ENCODE data around the gene CALML4.

The CALML4 gene

GRCh38 chr15:68196445-68197169, 8.5 kb downstream of the CALML4 start:
- no peak for DNase-seq (ENCODE audit: low read depth)
- H3K4me3 ChIP-seq (ENCODE audit: low read length) = no peak overlapping the region
- no peak for TF ChIP-seq CTCF (IDR thresholded peaks at IDR 0.05; ENCODE audit: insufficient read depth, low read depth, low read length, missing control alignments)

GRCh38 chr15:68195336-68196112, 9.6 kb downstream of the CALML4 start:
- no peak for DNase-seq (ENCODE audit: low read depth)
- H3K4me3 ChIP-seq (ENCODE audit: low read length) = no peak overlapping the region
- no peak for TF ChIP-seq CTCF (IDR thresholded peaks at IDR 0.05; ENCODE audit: insufficient read depth, low read depth, low read length, missing control alignments)

GRCh38 chr15:68192804-68193486, 12.2 kb downstream of the CALML4 start:
- H3K4me3 ChIP-seq (ENCODE audit: low read length) = no peak overlapping the region
- no peak for TF ChIP-seq CTCF (IDR thresholded peaks at IDR 0.05; ENCODE audit: insufficient read depth, low read depth, low read length, missing control alignments)
- no peak for DNase-seq (ENCODE audit: low read depth)

GRCh38 chr15:68192117-68192516, 13.0 kb downstream of the CALML4 start:
- H3K4me3 ChIP-seq (ENCODE audit: low read length) = no peak overlapping the region
- TF ChIP-seq CTCF (IDR thresholded peaks at IDR 0.05; ENCODE audit: insufficient read depth, low read depth, low read length, missing control alignments) = no peak
- no peak for DNase-seq (ENCODE audit: low read depth)

- TF ChIP-seq CTCF (IDR thresholded peaks at IDR 0.05; ENCODE audit: insufficient read depth, low read depth, low read length, missing control alignments) = no peak
- no peak for DNase-seq (ENCODE audit: low read depth)
- H3K4me3 ChIP-seq (ENCODE audit: low read length) = no peak overlapping the region
Measured at GRCh38 chr15:68191555-68191954, 13.6 kb downstream of the CALML4 start.

GRCh38 chr15:68190048-68190447, 15.1 kb downstream of the CALML4 start:
- DNase-seq (ENCODE audit: low read depth) = no peak
- no peak overlapping the region for H3K4me3 ChIP-seq (ENCODE audit: low read length)
- TF ChIP-seq CTCF (IDR thresholded peaks at IDR 0.05; ENCODE audit: insufficient read depth, low read depth, low read length, missing control alignments) = no peak
